SW480 (cell line): ENCODE measurements around the gene SMIM24.
"Not testable (repeated sequence)": the region's sequence is repeated elsewhere in the genome, so short reads cannot be mapped to it uniquely, and the experiment has no call there.

ENCODE experiments used
- DNase-seq: peaks from one replicate; pipeline ENCODE4 v3.0.0-alpha.2; 2016; ENCODE audit warnings: low spot score

The SMIM24 gene

DNA sequence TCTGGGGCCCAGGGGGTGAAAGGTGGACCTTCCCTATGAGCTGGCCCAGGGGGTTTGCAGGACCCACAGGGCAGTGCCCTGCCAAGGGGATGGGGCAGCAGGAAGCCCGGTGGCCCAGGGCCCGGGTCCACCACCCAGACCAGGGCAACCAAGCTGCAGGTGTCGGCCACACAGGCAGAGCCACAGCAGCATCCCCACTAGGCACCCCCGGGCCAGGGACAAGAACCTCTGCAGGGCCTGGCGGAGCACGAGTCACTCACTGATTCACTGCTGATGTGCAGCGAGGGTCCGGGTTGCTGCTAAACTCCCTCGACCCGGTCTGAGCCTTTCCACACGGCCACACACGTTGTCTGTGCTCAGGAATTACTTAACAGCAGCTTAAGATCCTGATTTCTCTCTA is 34.6 kb upstream of the SMIM24 start:
- no peak for DNase-seq

DNA sequence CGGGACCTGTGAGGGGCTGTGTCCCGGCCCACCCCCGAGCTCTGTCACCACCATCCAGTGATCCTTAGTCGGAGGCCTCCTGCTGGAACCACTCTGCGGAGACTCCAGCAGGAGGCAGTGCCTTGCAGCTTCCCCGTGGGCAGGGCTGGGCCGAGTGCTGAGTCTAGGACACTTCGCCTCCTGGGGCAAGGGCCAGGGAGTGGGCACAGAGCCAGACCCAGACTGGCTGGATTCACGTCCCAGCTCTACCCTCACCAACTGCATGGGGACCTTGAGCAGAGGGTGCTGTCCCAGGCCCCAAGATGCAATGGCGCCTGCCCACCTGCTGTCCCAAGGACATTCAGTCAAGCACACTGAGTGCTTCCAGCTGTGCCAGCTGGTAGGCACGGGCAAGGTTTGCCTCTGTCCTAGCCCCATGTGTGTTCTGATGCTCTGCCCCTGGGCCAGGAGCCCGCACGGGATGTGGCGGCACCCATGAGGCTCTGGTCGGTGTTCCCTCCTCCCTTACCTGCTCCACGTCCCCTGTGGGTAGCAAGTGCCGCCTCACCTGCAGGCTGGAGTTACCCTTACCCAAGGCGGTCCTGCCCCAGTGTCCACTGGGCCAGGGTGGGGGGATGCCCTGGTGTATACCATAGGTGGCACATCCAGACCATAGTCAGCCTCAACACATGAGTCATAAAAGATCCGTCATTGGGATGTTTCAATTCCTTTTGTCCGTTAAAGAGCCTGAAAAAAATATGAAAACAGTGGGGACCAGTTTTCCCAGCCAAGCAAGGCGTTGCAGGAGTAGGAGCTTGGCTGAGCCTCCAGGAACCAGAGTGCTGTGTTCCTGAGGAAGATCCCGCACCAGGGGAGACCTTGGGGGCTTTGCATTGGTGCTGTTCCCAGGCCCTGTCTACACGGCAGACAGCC is 33.2 kb upstream of the SMIM24 start:
- no peak for DNase-seq

DNA sequence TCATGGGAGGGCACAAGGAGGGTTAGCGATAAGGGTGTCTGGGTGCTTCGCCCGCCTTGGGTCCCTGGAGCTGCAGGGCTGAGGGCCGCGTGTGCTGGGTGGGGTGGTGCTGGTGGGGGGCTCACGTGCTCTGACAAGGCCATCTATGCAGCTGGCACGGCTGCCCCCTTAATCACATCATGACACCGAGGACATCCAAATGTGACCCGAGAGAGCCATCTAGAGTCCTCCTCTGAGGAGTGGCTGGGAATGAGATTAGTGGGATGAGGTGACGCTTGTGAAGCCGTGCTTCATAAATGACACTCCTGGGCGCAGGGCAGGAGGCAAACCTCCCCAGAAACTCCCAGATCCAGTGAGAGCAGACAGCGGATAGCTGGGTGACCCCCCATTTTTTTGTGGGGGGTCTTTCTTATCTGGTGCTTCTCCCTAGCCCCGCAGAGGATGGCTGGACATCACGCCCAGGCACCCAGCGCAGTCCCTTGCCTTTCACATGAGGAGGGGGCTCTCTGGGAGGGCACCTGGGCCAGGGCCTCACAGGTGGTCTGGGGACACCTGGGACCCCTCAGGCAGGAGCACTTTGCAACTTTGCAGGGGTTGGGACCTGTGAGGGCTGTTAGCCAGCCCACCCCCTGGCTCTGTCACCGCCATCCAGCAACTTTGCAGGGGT is 32.4 kb upstream of the SMIM24 start:
- no peak for DNase-seq

DNA sequence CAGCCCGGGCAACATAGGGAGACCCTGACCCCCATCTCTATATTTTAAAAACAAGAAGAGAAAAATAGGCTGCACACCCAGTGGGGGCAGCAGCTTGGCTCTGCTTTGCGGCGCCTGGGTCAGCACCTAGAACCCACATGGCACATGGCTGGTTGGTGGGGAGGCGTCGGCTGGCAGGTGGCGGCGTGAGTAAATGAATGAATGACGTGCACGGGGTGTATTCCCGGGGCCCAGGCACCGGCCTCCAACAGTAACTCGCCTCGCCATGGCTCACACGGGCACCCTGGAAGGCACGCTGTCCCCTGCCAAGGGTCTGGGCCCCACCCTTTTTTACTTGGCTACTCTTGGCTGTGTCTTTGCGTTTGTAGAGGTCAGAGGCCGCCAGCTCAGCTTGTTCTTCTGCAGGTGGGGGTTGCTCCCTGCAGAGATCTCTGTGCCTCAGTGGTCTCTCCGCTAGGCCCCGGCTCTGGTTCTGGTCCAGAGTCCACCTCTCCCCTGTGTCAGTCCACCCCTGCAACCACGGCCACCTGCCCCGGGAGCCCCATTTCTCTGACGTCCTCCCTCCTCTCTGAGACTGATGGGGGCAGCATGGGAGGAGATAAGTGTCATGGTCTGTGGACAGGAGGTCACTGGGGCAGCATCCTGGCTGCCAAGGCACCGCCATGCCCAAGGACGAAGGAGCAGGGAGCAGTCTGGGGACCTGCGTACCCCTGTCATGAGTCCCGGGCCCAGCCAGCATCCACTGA is 31.4 kb upstream of the SMIM24 start:
- no peak for DNase-seq

DNA sequence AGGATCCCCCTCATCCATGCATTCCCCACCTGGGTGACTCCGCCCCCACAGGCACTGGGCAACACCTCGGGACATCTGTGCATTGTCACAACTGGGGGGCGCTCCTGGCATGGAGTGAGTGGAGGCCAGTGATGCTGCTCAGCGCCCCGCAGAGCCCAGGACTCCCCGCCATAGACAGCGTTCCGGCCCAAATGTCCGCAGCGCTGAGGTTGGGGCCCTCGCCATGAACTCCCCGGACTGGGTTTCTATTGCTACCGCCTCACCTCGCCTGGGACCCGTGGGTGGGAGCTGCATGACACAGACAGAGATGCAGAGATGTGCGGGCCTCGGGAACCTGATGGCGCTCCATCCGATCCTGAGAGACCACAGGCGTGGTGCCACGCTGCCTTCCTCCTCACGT is 30.4 kb upstream of the SMIM24 start:
- no peak for DNase-seq

DNA sequence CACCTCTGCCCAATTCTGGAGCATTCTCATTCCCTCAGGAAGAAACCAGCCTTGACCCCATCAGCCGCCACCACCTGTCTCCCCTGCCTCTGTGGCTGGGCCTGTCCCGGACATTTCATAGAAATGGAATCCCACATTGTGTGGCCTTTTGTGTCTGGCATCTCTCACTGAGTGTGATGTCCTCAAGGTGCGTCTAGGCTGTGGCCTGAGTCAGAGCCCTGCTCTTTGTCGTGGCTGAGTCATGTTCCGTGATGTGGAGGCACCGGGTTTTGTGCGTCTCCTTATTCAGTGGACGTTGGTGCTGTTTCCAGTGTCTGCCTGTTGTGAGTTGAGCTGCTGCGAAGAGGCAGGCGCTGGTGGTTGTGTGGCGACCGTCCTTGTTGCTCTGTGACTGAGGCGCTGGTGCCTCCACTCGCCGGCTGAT is 29.3 kb upstream of the SMIM24 start:
- DNase-seq = no peak

DNA sequence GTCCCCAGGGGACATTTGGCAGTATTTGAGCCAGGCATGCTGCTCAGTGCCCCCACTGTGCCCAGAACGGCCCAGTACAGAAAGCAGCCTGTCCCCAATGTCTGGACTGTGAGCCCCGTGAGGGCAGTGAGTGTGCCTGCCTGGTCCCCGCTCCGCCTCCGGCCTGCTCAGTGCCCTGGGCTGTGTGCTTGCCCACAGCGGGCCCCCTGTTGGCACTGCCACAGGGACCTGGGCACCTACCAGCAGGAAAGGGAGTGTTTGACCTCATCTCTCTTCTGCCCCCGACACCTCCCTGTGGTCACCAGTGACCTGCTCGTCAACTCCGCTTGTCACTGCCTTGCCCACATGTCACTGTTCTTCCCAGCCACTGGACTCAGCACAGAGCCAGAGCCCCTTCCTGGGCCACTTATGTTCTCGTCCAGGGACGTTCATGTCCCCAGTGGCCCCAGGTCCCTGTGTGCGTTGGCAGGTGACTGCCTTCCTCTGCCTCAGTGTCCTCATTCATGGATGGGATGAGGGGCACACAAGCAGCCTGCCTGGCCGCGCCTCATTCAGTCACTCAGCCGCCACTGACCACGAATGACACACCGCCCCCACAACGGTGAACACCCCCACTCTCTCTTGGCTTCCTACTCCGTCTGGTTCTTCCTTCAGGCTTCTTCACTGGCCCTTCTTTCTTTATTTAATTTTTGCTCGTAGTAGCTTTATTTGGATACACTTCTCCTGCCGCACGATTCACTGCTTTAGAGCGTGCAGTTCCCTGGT is 28.6 kb upstream of the SMIM24 start:
- DNase-seq = no peak

DNA sequence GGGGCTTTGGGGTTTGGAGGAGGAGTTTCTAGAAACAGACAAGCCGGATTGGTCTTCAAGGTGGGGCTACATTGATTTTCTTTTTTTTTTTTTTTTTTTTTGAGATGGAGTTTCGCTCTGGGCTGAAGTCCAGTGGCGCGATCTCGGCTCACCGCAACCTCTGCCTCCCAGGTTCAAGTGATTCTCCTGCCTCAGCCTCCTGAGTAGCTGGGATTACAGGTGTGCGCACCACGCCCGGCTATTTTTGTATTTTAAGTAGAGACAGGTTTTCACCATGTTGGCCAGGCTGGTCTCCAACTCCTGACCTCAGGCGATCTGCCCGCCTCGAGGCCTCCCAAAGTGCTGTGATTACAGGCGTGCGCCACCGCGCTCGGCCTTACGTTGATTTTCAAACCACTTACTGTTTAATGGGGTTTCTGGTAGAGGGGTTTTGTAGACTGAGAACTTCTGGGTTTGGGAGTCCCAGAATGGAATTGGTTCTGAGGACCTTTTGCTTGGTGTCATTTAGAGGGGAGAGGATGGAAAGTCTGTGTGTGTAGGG is 27.9 kb upstream of the SMIM24 start:
- DNase-seq = not testable (repeated sequence)

DNA sequence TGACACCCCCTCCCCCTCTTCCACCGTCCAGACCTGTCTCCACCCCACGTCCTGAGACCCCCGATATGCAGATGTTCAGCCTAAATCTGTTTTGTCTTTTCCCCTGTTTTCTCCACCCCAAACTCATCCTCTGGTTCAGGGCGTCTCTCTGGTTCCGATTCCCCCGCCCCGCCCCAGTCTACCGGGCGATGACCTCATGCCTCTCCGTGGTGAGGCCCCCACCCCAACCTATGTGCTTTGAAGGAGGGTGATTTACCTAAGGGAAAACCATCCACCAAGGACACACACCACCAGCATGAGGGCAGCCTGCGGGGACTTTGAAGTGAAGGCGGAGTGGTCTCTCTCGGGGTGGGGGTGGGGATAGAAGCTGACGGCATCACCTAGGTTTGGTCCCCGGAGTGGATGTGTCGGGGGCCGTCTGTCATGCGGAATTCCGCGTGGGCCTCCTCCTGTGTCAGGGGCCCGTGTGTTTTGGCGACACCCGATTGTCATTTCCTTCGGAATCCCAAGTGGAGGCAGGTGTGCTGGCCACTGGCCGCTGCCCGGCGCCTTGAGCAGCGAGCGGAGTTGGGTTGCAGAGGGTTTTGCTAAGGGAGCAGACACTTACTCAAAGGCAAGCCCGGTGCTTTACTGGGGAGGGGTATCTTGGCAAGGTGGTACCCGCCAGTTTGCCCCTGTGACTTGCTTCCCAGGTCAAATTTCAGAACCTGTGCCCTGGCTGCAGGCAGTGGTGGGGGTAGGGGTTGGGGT is 27.2 kb upstream of the SMIM24 start:
- DNase-seq = no peak

DNA sequence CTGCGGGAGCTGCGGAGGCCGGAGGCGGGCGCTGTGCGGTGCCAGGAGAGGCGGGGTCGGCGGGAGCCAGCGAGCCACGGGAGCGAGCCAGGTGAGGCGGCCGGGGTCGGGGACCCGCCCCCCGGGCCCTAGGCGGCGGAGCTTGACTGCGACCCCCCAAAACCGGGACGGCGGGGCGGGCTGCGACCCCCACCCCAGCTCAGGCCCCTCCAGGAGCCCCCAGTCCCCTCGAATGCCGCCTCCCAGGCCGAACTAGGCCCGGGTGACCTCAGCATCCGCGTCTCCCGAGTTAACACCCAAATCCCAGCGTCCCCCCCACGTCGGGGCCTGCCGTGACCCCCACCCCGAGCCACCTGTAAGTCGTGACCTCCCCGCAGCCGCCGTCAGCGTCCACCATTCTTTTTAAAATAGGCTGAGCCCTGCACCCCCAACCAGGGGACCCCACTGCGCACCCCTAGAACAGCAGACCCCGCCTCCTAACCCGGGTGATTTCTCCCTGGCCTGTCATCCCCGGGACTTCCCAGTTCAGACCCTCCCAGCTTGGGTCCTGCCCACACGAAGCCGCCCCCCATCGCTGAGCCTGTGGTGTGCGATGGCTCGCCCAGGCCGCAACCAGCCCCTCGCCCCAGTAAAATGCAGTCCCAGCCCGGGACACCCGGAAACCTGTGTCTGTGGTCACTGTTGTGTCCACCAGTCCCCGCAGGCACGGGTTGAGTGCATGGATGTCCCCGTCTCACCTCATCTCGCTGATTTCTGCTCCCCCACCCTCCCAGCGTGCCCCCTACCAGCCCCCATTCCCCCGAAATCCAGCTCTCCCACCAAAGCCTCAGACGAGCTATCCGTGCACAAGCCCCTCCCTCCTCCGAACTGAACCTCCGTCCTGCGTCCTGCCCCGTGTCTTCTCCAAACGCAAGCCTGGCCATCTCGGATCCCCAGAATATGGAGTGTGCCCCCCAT is 26.3 kb upstream of the SMIM24 start:
- no peak for DNase-seq

DNA sequence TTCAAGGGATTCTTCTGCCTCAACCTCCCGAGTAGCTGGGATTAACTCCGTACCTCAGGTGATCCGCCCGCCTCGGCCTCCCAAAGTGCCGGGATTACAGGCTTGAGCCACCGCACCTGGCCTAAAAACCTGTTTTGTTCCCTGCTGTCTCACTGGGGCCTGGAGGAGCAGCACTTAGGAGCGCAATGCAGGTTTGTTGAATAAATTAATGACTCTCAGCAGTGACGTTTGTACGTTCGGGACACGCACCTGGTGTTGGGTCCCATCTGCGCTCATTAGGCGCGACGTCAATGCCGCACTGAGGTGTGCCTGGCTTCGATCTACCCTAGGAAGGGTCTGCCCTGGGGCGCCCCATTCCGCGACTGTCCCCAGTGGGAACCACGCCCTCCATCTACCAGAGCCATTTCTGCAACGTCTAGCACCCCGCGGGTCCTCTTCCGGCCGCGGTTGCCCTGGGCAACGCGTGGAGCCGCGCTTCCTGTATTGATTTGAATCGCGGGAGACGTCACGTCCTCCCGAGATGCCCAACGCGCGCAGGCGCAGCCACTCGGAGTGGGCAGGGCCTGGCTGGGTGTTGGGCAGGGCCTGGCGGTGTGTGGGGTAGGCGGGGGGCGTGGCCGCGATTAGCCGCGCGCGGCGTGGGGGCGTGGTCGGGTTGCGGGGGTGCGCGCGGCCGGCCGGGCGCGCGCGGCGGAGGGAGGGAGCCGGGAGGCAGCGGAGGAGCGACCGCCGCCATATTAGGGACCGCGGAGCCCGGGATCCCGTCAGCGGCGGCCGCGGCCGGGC is 25.5 kb upstream of the SMIM24 start, which contains the start of gene FZR1:
Gene FZR1, plus strand, starts transcription at position 714 of the 786 bp plus-strand sequence. CDS start 16,679 bp downstream, outside the sequence.
- DNase-seq = peak; percentile 91

DNA sequence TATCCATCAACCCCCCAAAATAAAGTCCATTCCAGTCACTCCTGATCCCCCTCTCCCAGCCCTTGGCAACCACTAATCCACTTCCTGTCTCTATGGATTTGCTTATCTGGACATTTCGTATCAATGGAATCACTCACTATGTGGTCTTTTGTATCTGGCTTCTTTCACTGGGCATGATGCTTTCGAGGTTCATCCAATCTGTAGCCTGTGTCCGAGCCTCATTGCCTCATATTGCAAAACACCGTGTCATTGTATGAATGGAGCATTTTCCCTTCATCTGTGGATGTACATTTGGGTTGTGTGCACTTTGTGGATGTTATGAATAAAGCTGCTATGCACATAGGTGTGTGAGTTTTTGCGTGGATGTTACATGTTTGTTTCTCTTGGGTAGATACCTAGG is 24.4 kb upstream of the SMIM24 start:
- DNase-seq = no peak

DNA sequence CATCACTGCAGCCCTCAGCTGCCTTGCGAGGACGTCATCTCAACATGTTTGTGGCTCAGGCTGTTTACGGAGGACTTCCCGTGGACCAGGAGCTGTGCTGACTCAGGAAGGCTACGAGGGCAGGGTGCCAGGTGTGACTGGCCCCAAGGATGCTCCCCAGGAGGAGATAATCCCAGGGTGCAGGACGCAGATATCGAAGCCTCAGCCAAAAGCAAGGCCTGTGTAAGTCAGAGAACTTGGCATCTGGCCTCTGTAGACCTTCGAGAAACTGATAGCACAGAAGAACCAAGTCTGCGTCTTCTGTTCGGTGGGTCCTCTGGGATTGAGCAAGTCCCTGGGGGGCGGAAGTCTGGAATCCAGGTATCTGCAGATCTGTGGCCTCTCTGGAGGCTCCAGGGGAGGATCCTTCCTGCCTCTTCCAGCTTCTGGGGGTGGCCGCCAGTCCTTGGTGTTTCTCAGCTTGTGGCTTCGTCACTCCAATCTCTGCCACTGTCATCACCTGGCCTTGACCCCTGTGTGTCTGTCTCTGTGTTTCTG is 22.8 kb upstream of the SMIM24 start:
- DNase-seq = no peak

DNA sequence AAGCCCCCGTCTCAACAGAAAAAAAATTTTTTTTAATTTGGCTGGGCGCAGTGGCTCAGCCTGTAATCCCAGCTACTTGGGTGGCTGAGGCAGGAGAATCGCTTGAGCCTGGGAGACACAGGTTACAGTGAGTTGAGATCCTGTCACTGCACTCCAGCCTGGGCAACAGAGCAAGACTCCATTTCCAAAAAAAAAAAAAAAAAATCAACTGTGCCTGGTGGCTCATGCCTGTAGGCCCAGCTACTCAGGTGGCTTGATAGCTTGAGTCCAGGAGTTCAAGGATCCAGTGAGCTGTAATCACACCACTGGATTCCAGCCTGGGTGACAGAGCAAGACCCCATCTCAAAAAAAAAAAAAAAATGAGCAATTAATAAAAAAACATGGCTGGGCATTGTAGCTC is 21.5 kb upstream of the SMIM24 start:
- DNase-seq = no peak

DNA sequence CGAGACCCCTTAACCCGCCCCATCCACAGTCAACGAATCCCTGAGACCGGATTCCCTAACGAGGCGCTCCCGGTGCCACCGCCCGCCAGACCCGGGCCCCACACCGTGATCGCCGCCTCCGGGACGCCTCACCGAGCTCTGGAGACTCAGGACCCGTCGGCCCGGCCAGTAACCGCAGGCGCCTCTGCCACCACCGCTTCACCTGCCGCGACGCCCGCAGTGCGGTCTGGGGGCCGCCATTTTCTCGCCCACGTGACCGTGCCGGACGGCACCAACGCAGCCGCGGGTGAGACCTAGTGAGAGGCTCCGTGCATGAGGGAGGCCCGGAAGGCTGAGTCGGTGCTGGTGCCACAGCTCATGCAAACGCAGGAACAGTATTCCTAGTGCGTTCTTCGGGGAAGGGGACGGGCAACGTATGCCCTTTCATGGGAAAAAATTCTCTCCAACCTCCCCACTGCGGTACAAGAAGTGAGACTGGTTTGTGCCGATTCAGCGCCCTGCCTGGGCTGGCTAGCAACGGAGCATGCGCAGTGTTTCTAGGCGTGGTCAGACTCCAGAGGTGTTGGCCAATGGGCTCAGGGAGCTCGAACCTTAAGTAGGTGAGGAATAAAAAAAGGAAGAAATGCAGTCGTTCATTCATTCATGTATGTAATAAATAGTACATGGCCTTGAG is 20.2 kb upstream of the SMIM24 start, which contains the start of gene DOHH:
Gene DOHH, minus strand, starts transcription at position 246 of the 673 bp plus-strand sequence. CDS start 3,860 bp downstream, outside the sequence.
- DNase-seq = peak; percentile 87

DNA sequence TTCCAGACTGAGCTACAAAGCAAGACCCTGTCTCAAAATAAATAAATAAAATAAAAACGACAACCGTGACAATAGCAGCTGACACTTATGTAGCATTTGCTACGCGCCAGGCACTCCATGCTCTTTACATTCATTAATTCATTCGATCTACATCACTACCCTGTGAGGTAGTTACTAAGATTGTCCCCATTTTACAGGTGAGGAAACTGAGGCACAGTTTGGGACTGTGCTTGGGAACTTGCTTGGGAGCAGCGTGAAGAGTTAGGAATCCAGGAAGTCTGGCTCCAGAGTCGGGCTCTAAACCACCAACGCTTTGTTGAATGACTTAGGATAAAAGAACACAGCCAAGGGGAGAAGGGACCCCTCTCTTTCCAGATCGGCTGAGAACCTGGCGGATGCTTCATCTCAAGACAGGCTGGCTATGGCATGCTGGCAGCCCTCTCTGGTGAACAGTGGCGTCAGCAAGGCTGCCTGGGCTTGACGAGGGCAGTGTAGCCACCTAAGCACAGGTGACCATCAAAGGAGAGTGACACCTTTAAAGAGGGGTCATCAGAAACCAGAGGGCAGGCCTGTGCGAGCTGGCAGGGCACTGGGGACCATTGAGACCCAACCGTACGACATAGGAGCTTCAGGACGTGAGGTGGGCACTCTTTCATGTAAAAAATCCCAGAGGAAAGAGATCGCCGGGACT is 19.6 kb upstream of the SMIM24 start:
- no peak for DNase-seq
